Peyer's patch (tissue), 4 donors: Measurements from ENCODE around the gene EPS8L2. TPM values are rescaled to one million over a fixed set of nuclear protein-coding genes. Genes with fewer than 3 reads are reported as not detected.

Experiments used
- DNase-seq, 3 donors: peaks; one replicate each; pipeline ENCODE4 v3.0.0-alpha.2; 2017 to 2019
- H3K27ac ChIP-seq, 4 donors: fragments of 200-600 bp; sonication (generic); one replicate each; pipeline ENCODE4 v1.5.1; 2016 to 2019
- H3K27me3 ChIP-seq, 2 donors: fragments of 200-600 bp; sonication (generic); one replicate each; pipeline ENCODE4 v1.5.1; 2019
- H3K36me3 ChIP-seq, 3 donors: fragments of 200-600 bp; sonication (generic); one replicate each; pipeline ENCODE4 v1.5.1; 2016 to 2019
- H3K4me1 ChIP-seq, 4 donors: fragments of 200-600 bp; sonication (generic); one replicate each; pipeline ENCODE4 v1.5.1; 2016 to 2019
- H3K4me3 ChIP-seq, 4 donors: fragments of 200-600 bp; sonication (generic); 1 replicate in 3 of 4; 2 replicates in 1 of 4; pipeline ENCODE4 v1.5.1; 2016 to 2019; ENCODE audit warnings: mild to moderate bottlenecking in 1 of 4
- H3K9me3 ChIP-seq, 4 donors: fragments of 200-600 bp; sonication (generic); one replicate each; pipeline ENCODE4 v1.5.1; 2016 to 2019; ENCODE audit warnings: mild to moderate bottlenecking in 1 of 4
- CTCF ChIP-seq, 6 experiments: fragments of 450-650 bp in 4 of 6; fragments of 200-600 bp in 2 of 6; sonication (generic) in 1 of 6; IDR thresholded peaks; one replicate each; pipeline ENCODE4 v1.5.1; 2017 to 2019; ENCODE audit warnings: antibody characterized with exemption in 6 of 6, mild to moderate bottlenecking in 3 of 6, moderate library complexity in 1 of 6
- POLR2A ChIP-seq, 2 donors: fragments of 450-650 bp; IDR thresholded peaks; one replicate each; pipeline ENCODE4 v1.5.1; 2017; ENCODE audit warnings: antibody characterized with exemption in 2 of 2, mild to moderate bottlenecking in 2 of 2, moderate library complexity in 2 of 2
- total RNA-seq, 4 donors: library from RNA; depleted of rRNA; stranded (reverse); fragments of >200 nt; gene quantifications; one replicate each; pipeline ENCODE4 v1.1.0, GENCODE V29; 2016

Gene EPS8L2
- total RNA-seq, 4 donors from 2014 or later = 258 to 710 (median 672) TPM

- peaks cover 0 to 24% (median 0%) of the 10 kb centered on the region in 3 donors for H3K36me3 ChIP-seq
- H3K4me1 ChIP-seq = peaks cover 0 to 57% (median 17%) of the 10 kb centered on the region in 4 donors
- no peaks in the 10 kb centered on the region for H3K9me3 ChIP-seq
- no peak overlapping the region for H3K4me3 ChIP-seq
- DNase-seq = peak in 2 of 3 donors; percentile 74 to 77
- peak overlapping the region; percentile 10 to 98 (median 74) for H3K27ac ChIP-seq
- TF ChIP-seq POLR2A (IDR thresholded peaks at IDR 0.05) (no peak), CTCF (IDR thresholded peaks at IDR 0.05) (no peak)
- no peaks in the 10 kb centered on the region for H3K27me3 ChIP-seq
Observed at GRCh38 chr11:702462-703461, 3.3 kb upstream of the EPS8L2 start.

- TF ChIP-seq CTCF (IDR thresholded peaks at IDR 0.05) (no peak), POLR2A (IDR thresholded peaks at IDR 0.05) (no peak)
- DNase-seq = no peak
- H3K4me1 ChIP-seq = peaks cover 0 to 63% (median 17%) of the 10 kb centered on the region in 4 donors
- H3K4me3 ChIP-seq = no peak overlapping the region
- no peaks in the 10 kb centered on the region for H3K27me3 ChIP-seq
- H3K27ac ChIP-seq = peak overlapping the region; percentile 10 to 98 (median 74)
- H3K36me3 ChIP-seq = peaks cover 0 to 24% (median 0%) of the 10 kb centered on the region in 3 donors
- no peaks in the 10 kb centered on the region for H3K9me3 ChIP-seq
Observed at GRCh38 chr11:703506-703905, 2.5 kb upstream of the EPS8L2 start.

GRCh38 chr11:704228-704674, 1.8 kb upstream of the EPS8L2 start:
- H3K9me3 ChIP-seq = no peaks in the 10 kb centered on the region
- TF ChIP-seq POLR2A (IDR thresholded peaks at IDR 0.05) (no peak), CTCF (IDR thresholded peaks at IDR 0.05) (no peak)
- no peaks in the 10 kb centered on the region for H3K27me3 ChIP-seq
- H3K27ac ChIP-seq = peak overlapping the region in 3 of 4 donors; percentile 90 to 98 (median 98)
- H3K4me3 ChIP-seq = peak overlapping the region in 2 of 4 donors; percentile 77 to 81
- peaks cover 0 to 21% (median 0%) of the 10 kb centered on the region in 3 donors for H3K36me3 ChIP-seq
- DNase-seq = peak in 1 of 3 donors; percentile 46
- H3K4me1 ChIP-seq = peaks cover 0 to 67% (median 17%) of the 10 kb centered on the region in 4 donors

GRCh38 chr11:704781-705645, 1.0 kb upstream of the EPS8L2 start:
- H3K27ac ChIP-seq = peak overlapping the region; percentile 55 to 98 (median 94)
- H3K27me3 ChIP-seq = no peaks in the 10 kb centered on the region
- H3K4me1 ChIP-seq = peaks cover 0 to 75% (median 17%) of the 10 kb centered on the region in 4 donors
- peak overlapping the region; percentile 44 to 81 (median 63) for H3K4me3 ChIP-seq
- peaks cover 0 to 21% (median 0%) of the 10 kb centered on the region in 3 donors for H3K36me3 ChIP-seq
- TF ChIP-seq POLR2A (IDR thresholded peaks at IDR 0.05) = peak; percentile 71 to 72
- TF ChIP-seq CTCF (IDR thresholded peaks at IDR 0.05) = no peak
- H3K9me3 ChIP-seq = no peaks in the 10 kb centered on the region
- peak in 2 of 3 donors; percentile 81 to 88 for DNase-seq

GRCh38 chr11:706439-706956, 467 bp downstream of the EPS8L2 start:
- peaks cover 0 to 85% (median 21%) of the 10 kb centered on the region in 4 donors for H3K4me1 ChIP-seq
- H3K9me3 ChIP-seq = no peaks in the 10 kb centered on the region
- H3K27me3 ChIP-seq = no peaks in the 10 kb centered on the region
- peaks cover 0 to 16% (median 0%) of the 10 kb centered on the region in 3 donors for H3K36me3 ChIP-seq
- peak in 1 of 3 donors; percentile 73 for DNase-seq
- peak overlapping the region; percentile 44 to 81 (median 63) for H3K4me3 ChIP-seq
- H3K27ac ChIP-seq = peak overlapping the region; percentile 55 to 98 (median 94)
- no peak for TF ChIP-seq POLR2A (IDR thresholded peaks at IDR 0.05)
- TF ChIP-seq CTCF (IDR thresholded peaks at IDR 0.05) = no peak
